NB4 (cell line): ENCODE data around the gene RAP1GAP2.

Source experiments
- DNase-seq: peaks from one replicate; pipeline ENCODE4 v3.0.0; 2010; ENCODE audit warnings: low read depth
- H3K4me3 ChIP-seq: one replicate; pipeline ENCODE4 v1.5.1; 2011; ENCODE audit warnings: mild to moderate bottlenecking, low read depth, low read length, moderate library complexity
- MYC ChIP-seq: IDR thresholded peaks from 2 replicates; pipeline ENCODE4 v1.6.1; 2011; ENCODE audit warnings: low read depth, low read length
- POLR2A ChIP-seq: IDR thresholded peaks from 2 replicates; pipeline ENCODE4 v1.6.1; 2011; ENCODE audit warnings: mild to moderate bottlenecking; ENCODE audit not compliant: insufficient read length; ENCODE audit errors: extremely low read depth
- TF ChIP-seq, protein P1 (sequence below): IDR thresholded peaks from 2 replicates; pipeline ENCODE4 v1.6.1; 2011; ENCODE audit warnings: low read depth, low read length
- TF ChIP-seq, protein P2 (sequence below): IDR thresholded peaks from one replicate; pipeline ENCODE4 v1.5.1; 2012; ENCODE audit warnings: low read depth, low read length

The RAP1GAP2 gene

DNA sequence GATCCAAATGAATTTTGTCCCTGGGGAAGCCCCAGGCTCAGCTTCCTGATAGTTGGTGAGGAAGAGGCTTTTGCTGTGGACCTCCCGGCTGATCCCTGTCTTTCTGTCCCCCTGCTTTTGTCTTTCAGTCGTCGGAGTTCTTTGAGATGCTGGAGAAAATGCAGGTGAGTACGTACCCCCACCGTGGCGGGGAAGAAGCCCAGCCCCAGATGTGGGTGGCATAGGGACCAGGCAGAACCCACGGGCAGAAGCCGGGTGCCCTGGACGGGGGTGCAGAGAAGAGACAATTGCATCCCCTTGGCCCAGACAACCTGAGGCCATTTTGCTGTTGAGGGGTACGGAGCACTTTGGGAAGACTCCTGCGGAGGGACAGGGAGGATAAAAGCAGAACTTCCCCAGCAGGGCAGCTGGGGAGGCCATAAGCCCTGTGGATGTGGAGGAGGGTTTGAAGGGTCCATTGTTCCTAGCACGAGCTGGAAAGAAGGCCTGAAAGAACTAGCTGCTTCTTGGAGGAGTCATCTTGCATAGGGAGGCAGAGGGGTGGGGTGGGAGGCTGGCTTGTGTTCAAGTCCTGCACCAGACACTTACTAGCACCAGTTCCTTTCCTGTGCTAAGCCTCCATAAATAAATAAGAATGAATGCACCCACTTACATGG is 161.5 kb downstream of the RAP1GAP2 start:
- DNase-seq: no peak
- TF ChIP-seq, protein P1, sequence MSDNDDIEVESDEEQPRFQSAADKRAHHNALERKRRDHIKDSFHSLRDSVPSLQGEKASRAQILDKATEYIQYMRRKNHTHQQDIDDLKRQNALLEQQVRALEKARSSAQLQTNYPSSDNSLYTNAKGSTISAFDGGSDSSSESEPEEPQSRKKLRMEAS: no peak
- no peak for TF ChIP-seq MYC
- TF ChIP-seq POLR2A: no peak
- TF ChIP-seq, protein P2, sequence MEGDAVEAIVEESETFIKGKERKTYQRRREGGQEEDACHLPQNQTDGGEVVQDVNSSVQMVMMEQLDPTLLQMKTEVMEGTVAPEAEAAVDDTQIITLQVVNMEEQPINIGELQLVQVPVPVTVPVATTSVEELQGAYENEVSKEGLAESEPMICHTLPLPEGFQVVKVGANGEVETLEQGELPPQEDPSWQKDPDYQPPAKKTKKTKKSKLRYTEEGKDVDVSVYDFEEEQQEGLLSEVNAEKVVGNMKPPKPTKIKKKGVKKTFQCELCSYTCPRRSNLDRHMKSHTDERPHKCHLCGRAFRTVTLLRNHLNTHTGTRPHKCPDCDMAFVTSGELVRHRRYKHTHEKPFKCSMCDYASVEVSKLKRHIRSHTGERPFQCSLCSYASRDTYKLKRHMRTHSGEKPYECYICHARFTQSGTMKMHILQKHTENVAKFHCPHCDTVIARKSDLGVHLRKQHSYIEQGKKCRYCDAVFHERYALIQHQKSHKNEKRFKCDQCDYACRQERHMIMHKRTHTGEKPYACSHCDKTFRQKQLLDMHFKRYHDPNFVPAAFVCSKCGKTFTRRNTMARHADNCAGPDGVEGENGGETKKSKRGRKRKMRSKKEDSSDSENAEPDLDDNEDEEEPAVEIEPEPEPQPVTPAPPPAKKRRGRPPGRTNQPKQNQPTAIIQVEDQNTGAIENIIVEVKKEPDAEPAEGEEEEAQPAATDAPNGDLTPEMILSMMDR: no peak
- H3K4me3 ChIP-seq: no peak overlapping the region

GRCh38 chr17:2958706-2959222 is 162.5 kb downstream of the RAP1GAP2 start:
- TF ChIP-seq, protein P1: no peak
- TF ChIP-seq POLR2A: no peak
- TF ChIP-seq, protein P2: no peak
- no peak for TF ChIP-seq MYC
- H3K4me3 ChIP-seq: no peak overlapping the region
- no peak for DNase-seq

DNA sequence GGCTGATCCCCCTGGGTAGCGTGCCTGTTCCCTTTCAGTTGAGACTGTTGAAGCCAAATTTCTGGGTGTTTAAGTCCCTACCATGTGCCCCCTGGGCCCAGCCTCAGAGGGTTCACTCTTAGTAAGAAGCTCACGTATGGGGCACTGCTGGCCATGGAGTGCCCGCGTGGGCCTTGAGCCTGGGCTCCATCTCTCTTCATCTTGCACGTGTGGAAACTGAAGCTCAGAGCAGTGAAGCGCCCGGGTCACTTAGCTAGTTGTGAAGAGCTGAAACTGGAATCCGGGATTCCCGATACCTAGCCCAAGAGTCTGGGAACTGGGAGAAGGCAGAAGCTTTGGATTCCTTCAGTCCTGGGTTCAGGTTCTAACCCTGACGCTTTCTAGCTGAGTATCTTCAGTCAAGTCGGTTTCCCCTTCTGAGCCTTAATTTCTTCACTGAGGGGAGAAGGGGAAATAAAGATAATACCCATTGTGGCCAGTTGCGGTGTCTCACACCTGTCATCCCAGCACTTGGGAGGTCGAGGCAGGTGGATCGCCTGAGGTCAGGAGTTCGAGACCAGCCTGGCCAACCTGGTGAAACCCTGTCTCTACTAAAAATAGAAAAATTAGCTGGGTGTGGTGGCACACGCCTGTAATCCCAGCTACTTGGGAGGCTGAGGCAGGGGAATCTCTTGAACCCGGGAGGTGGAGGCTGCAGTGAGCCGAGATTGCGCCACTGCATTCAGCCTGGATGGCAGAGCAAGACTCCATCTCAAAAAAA is 163.3 kb downstream of the RAP1GAP2 start:
- H3K4me3 ChIP-seq: no peak overlapping the region
- DNase-seq: no peak
- TF ChIP-seq, protein P2: no peak
- TF ChIP-seq, protein P1: no peak
- TF ChIP-seq POLR2A (no peak), MYC (no peak)

GRCh38 chr17:2961446-2961845 is 165.2 kb downstream of the RAP1GAP2 start:
- H3K4me3 ChIP-seq: no peak overlapping the region
- no peak for TF ChIP-seq POLR2A
- no peak for TF ChIP-seq MYC
- TF ChIP-seq, protein P2: no peak
- TF ChIP-seq, protein P1: no peak
- no peak for DNase-seq

DNA sequence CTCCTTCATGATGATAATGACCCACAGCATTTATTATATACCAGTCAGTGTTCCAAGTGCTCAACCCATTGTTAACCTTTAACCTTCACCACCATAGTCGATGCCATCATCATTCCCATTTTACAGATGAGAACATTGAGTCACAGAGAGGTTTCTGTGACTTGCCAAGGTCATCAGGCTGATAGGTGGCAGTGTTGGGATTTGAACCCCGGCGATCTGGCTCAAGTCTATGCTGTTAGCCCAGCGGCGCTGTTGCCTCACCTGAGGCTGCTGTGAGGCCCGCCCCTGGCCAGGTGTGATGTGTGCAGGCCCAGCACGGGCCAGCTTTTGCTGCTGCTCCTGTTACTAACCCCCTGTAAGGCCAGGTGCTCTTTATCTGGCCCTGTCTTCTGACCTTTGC is 166.0 kb downstream of the RAP1GAP2 start:
- H3K4me3 ChIP-seq: no peak overlapping the region
- DNase-seq: no peak
- TF ChIP-seq, protein P2: no peak
- TF ChIP-seq MYC (no peak), POLR2A (no peak)
- TF ChIP-seq, protein P1: no peak
